HEK293 (cell line): Measurements from ENCODE around the gene AP1S1.

Source experiments
- PATZ1 ChIP-seq: fragments of 450-650 bp; formaldehyde crosslinking; IDR thresholded peaks from 2 replicates; pipeline ENCODE4 v1.5.1; 2016; ENCODE audit warnings: missing biosample characterization, missing genetic modification characterization
- PRDM10 ChIP-seq: fragments of 450-650 bp; formaldehyde crosslinking; IDR thresholded peaks from 2 replicates; pipeline ENCODE4 v1.5.1; 2016; ENCODE audit warnings: missing biosample characterization, missing genetic modification characterization
- SP2 ChIP-seq: fragments of 450-650 bp; formaldehyde crosslinking; IDR thresholded peaks from 2 replicates; pipeline ENCODE4 v1.5.1; 2016; ENCODE audit warnings: missing biosample characterization, missing genetic modification characterization
- ZBTB48 ChIP-seq: fragments of 450-650 bp; formaldehyde crosslinking; IDR thresholded peaks from 2 replicates; pipeline ENCODE4 v1.5.1; 2016; ENCODE audit warnings: missing biosample characterization, missing genetic modification characterization
- ZNF223 ChIP-seq: fragments of 450-650 bp; formaldehyde crosslinking; IDR thresholded peaks from 2 replicates; pipeline ENCODE4 v1.5.1; 2016; ENCODE audit warnings: missing biosample characterization, missing genetic modification characterization
- ZNF324 ChIP-seq: fragments of 450-650 bp; formaldehyde crosslinking; IDR thresholded peaks from 2 replicates; pipeline ENCODE4 v1.5.1; 2016; ENCODE audit warnings: missing biosample characterization, missing genetic modification characterization
- ZNF404 ChIP-seq: fragments of 450-650 bp; formaldehyde crosslinking; IDR thresholded peaks from 2 replicates; pipeline ENCODE4 v1.5.1; 2017; ENCODE audit warnings: missing biosample characterization, missing genetic modification characterization
- ZNF48 ChIP-seq: fragments of 450-650 bp; formaldehyde crosslinking; IDR thresholded peaks from 2 replicates; pipeline ENCODE4 v1.5.1; 2016; ENCODE audit warnings: missing biosample characterization, missing genetic modification characterization
- ZNF600 ChIP-seq: fragments of 450-650 bp; formaldehyde crosslinking; IDR thresholded peaks from 2 replicates; pipeline ENCODE4 v1.5.1; 2016; ENCODE audit warnings: missing biosample characterization, missing genetic modification characterization
- ZNF692 ChIP-seq: fragments of 450-650 bp; formaldehyde crosslinking; IDR thresholded peaks from 2 replicates; pipeline ENCODE4 v1.5.1; 2016; ENCODE audit warnings: missing biosample characterization, missing genetic modification characterization
- ZNF843 ChIP-seq: fragments of 450-650 bp; formaldehyde crosslinking; IDR thresholded peaks from 2 replicates; pipeline ENCODE4 v1.5.1; 2016; ENCODE audit warnings: missing biosample characterization, missing genetic modification characterization
- ZSCAN23 ChIP-seq: fragments of 450-650 bp; formaldehyde crosslinking; IDR thresholded peaks from 2 replicates; pipeline ENCODE4 v1.5.1; 2016; ENCODE audit warnings: missing biosample characterization, missing genetic modification characterization
- TF ChIP-seq, protein P1 (sequence below): fragments of 450-650 bp; formaldehyde crosslinking; IDR thresholded peaks from 2 replicates; pipeline ENCODE4 v1.5.1; 2016; ENCODE audit warnings: missing biosample characterization, missing genetic modification characterization
- TF ChIP-seq, protein P2 (sequence below): fragments of 450-650 bp; formaldehyde crosslinking; IDR thresholded peaks from 2 replicates; pipeline ENCODE4 v1.5.1; 2016; ENCODE audit warnings: missing biosample characterization, missing genetic modification characterization, borderline replicate concordance
- TF ChIP-seq, protein P3 (sequence below): fragments of 450-650 bp; formaldehyde crosslinking; conservative IDR thresholded peaks from 2 replicates; pipeline ENCODE4 v1.5.1; 2016; ENCODE audit warnings: low read depth, missing biosample characterization, missing genetic modification characterization
- TF ChIP-seq, protein P4 (sequence below): fragments of 450-650 bp; formaldehyde crosslinking; IDR thresholded peaks from 2 replicates; pipeline ENCODE4 v1.5.1; 2016; ENCODE audit warnings: missing biosample characterization, missing genetic modification characterization

The AP1S1 gene

GRCh38 chr7:101159696-101160674 is 5.7 kb downstream of the AP1S1 start (continued):
- TF ChIP-seq, protein P1, sequence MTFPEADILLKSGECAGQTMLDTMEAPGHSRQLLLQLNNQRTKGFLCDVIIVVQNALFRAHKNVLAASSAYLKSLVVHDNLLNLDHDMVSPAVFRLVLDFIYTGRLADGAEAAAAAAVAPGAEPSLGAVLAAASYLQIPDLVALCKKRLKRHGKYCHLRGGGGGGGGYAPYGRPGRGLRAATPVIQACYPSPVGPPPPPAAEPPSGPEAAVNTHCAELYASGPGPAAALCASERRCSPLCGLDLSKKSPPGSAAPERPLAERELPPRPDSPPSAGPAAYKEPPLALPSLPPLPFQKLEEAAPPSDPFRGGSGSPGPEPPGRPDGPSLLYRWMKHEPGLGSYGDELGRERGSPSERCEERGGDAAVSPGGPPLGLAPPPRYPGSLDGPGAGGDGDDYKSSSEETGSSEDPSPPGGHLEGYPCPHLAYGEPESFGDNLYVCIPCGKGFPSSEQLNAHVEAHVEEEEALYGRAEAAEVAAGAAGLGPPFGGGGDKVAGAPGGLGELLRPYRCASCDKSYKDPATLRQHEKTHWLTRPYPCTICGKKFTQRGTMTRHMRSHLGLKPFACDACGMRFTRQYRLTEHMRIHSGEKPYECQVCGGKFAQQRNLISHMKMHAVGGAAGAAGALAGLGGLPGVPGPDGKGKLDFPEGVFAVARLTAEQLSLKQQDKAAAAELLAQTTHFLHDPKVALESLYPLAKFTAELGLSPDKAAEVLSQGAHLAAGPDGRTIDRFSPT (tag by site-specific recombination) = peak; percentile 29; the same call in 1 of the 2 replicates
- peak; percentile 70 for TF ChIP-seq ZBTB48 (tag by site-specific recombination)
- TF ChIP-seq ZNF404 = no peak
- TF ChIP-seq ZSCAN23 (tag by site-specific recombination) = no peak
- peak; percentile 35; the same call in 1 of the 2 replicates for TF ChIP-seq PATZ1 (tag by site-specific recombination)
- TF ChIP-seq, protein P2, sequence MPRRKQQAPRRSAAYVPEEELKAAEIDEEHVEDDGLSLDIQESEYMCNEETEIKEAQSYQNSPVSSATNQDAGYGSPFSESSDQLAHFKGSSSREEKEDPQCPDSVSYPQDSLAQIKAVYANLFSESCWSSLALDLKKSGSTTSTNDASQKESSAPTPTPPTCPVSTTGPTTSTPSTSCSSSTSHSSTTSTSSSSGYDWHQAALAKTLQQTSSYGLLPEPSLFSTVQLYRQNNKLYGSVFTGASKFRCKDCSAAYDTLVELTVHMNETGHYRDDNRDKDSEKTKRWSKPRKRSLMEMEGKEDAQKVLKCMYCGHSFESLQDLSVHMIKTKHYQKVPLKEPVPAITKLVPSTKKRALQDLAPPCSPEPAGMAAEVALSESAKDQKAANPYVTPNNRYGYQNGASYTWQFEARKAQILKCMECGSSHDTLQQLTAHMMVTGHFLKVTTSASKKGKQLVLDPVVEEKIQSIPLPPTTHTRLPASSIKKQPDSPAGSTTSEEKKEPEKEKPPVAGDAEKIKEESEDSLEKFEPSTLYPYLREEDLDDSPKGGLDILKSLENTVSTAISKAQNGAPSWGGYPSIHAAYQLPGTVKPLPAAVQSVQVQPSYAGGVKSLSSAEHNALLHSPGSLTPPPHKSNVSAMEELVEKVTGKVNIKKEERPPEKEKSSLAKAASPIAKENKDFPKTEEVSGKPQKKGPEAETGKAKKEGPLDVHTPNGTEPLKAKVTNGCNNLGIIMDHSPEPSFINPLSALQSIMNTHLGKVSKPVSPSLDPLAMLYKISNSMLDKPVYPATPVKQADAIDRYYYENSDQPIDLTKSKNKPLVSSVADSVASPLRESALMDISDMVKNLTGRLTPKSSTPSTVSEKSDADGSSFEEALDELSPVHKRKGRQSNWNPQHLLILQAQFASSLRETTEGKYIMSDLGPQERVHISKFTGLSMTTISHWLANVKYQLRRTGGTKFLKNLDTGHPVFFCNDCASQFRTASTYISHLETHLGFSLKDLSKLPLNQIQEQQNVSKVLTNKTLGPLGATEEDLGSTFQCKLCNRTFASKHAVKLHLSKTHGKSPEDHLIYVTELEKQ (tag by site-specific recombination) = no peak
- no peak for TF ChIP-seq ZNF843 (tag by site-specific recombination)
- no peak for TF ChIP-seq SP2
- TF ChIP-seq PRDM10 = peak; percentile 75
- no peak for TF ChIP-seq ZNF692 (tag by site-specific recombination)
- no peak for TF ChIP-seq ZNF48
- no peak for TF ChIP-seq ZNF324 (tag by site-specific recombination)
- TF ChIP-seq, protein P3, sequence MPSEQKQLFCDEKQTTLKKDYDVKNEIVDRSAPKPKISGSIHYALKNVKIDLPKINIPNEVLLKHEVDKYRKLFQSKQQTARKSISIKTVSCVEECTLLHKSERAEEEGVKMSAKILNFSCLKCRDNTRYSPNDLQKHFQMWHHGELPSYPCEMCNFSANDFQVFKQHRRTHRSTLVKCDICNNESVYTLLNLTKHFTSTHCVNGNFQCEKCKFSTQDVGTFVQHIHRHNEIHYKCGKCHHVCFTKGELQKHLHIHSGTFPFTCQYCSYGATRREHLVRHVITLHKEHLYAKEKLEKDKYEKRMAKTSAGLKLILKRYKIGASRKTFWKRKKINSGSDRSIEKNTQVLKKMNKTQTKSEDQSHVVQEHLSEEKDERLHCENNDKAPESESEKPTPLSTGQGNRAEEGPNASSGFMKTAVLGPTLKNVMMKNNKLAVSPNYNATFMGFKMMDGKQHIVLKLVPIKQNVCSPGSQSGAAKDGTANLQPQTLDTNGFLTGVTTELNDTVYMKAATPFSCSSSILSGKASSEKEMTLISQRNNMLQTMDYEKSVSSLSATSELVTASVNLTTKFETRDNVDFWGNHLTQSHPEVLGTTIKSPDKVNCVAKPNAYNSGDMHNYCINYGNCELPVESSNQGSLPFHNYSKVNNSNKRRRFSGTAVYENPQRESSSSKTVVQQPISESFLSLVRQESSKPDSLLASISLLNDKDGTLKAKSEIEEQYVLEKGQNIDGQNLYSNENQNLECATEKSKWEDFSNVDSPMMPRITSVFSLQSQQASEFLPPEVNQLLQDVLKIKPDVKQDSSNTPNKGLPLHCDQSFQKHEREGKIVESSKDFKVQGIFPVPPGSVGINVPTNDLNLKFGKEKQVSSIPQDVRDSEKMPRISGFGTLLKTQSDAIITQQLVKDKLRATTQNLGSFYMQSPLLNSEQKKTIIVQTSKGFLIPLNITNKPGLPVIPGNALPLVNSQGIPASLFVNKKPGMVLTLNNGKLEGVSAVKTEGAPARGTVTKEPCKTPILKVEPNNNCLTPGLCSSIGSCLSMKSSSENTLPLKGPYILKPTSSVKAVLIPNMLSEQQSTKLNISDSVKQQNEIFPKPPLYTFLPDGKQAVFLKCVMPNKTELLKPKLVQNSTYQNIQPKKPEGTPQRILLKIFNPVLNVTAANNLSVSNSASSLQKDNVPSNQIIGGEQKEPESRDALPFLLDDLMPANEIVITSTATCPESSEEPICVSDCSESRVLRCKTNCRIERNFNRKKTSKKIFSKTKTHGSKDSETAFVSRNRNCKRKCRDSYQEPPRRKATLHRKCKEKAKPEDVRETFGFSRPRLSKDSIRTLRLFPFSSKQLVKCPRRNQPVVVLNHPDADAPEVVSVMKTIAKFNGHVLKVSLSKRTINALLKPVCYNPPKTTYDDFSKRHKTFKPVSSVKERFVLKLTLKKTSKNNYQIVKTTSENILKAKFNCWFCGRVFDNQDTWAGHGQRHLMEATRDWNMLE = no peak
- peak; percentile 13; the same call in 1 of the 2 replicates for TF ChIP-seq ZNF223 (tag by site-specific recombination)
- peak; percentile 49; the same call in 1 of the 2 replicates for TF ChIP-seq ZNF600
- TF ChIP-seq, protein P4, sequence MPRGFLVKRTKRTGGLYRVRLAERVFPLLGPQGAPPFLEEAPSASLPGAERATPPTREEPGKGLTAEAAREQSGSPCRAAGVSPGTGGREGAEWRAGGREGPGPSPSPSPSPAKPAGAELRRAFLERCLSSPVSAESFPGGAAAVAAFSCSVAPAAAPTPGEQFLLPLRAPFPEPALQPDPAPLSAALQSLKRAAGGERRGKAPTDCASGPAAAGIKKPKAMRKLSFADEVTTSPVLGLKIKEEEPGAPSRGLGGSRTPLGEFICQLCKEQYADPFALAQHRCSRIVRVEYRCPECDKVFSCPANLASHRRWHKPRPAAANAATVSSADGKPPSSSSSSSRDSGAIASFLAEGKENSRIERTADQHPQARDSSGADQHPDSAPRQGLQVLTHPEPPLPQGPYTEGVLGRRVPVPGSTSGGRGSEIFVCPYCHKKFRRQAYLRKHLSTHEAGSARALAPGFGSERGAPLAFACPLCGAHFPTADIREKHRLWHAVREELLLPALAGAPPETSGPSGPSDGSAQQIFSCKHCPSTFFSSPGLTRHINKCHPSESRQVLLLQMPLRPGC (tag by site-specific recombination) = 0 out of 2 replicates have a peak, but pooled peaks have one; percentile 16
